Kidney epithelial cell (primary cell): ENCODE data around the gene GSN. TPM values are rescaled to one million over a fixed set of nuclear protein-coding genes. Genes with fewer than 3 reads are reported as not detected.

Source experiments
- DNase-seq: peaks from one replicate; pipeline ENCODE4 v3.0.0-alpha.2; 2010; ENCODE audit warnings: low read depth
- H3K27me3 ChIP-seq: 2 replicates; pipeline ENCODE4 v1.6.0; 2011; ENCODE audit warnings: low read length; ENCODE audit not compliant: control insufficient read depth, insufficient read depth
- H3K36me3 ChIP-seq: 2 replicates; pipeline ENCODE4 v1.5.1; 2011; ENCODE audit warnings: low read length; ENCODE audit not compliant: control insufficient read depth, insufficient read depth
- H3K4me3 ChIP-seq: 2 replicates; pipeline ENCODE4 v1.5.1; 2011; ENCODE audit warnings: low read depth, mild to moderate bottlenecking, control low read depth, low read length
- CTCF ChIP-seq: IDR thresholded peaks from 2 replicates; pipeline ENCODE4 v1.5.1; 2011; ENCODE audit warnings: mild to moderate bottlenecking, moderate library complexity, low read length, control low read depth, inconsistent platforms; ENCODE audit not compliant: insufficient read depth, poor library complexity, severe bottlenecking
- total RNA-seq: library from RNA; depleted of rRNA; stranded (reverse); fragments of >200 nt; gene quantifications from 2 replicates; pipeline ENCODE4 v1.2.3, GENCODE V29; 2015

GSN gene
- total RNA-seq, 1 donor from 2014 or later = 163 TPM

DNA sequence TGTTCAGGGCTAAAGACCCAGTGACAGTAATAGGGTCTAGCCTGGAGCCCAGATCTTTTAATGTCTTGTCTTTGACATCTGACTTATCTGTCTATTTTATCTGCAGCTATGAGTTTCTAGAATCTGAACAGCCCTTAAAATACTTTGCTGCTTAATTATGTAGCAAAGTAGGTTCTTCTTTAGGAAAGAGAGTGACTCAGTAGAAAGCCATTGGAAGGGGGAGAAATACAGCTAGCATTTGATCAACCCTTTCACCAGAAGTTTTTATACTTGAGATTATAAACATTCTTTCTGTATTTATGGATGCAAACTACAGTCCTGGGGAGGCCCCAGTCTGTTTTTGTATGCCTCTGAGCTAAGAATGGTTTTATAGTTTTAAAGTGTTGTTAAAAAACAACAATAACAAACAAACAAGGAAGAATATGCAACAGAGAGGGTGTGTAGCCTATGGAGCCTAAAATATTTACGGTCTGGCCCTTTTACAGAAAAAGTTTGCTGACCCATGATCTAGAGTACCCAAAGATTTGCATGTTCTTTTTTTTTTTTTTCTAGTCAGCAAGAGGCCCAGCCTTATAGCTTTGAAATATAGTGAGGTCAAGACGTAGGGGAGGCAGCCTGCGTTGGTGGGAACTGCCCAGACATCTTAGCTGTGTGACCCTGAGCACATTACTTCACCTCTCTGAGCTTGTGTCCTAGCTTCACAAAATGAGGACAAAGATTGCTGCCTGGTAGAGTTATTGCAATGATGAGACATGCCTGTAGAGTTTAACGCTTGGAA lies 9.7 kb downstream of the GSN start:
- DNase-seq = no peak
- H3K4me3 ChIP-seq = no peak overlapping the region
- H3K36me3 ChIP-seq = no peaks in the 10 kb centered on the region
- no peaks in the 10 kb centered on the region for H3K27me3 ChIP-seq
- TF ChIP-seq CTCF = no peak

GRCh38 chr9:121278477-121279261 lies 10.7 kb downstream of the GSN start:
- TF ChIP-seq CTCF = peak; percentile 68
- Histone ChIP-seq H3K36me3 (no peaks in the 10 kb centered on the region), H3K27me3 (no peaks in the 10 kb centered on the region), H3K4me3 (no peak overlapping the region)
- peak; percentile 89 for DNase-seq

- TF ChIP-seq CTCF = no peak
- Histone ChIP-seq H3K36me3 (no peaks in the 10 kb centered on the region), H3K4me3 (no peak overlapping the region), H3K27me3 (no peaks in the 10 kb centered on the region)
- DNase-seq = no peak
These were observed 11.9 kb downstream of the GSN start for GRCh38 chr9:121279776-121280388.

GRCh38 chr9:121280715-121281613 lies 13.0 kb downstream of the GSN start:
- Histone ChIP-seq H3K27me3 (no peaks in the 10 kb centered on the region), H3K36me3 (no peaks in the 10 kb centered on the region), H3K4me3 (no peak overlapping the region)
- TF ChIP-seq CTCF = no peak
- no peak for DNase-seq

GRCh38 chr9:121281614-121282276 lies 13.8 kb downstream of the GSN start:
- H3K36me3 ChIP-seq = no peaks in the 10 kb centered on the region
- H3K4me3 ChIP-seq = no peak overlapping the region
- TF ChIP-seq CTCF = peak; percentile 3
- DNase-seq = peak; percentile 66
- H3K27me3 ChIP-seq = no peaks in the 10 kb centered on the region
